Lower leg skin (tissue), 3 donors: ENCODE results near the gene SERPINE2.

Source experiments
- CTCF ChIP-seq, 3 donors: fragments of 450-650 bp; IDR thresholded peaks; one replicate each; pipeline ENCODE4 v1.5.1; 2016; ENCODE audit warnings: antibody characterized with exemption in 3 of 3, mild to moderate bottlenecking in 3 of 3, moderate library complexity in 2 of 3
- POLR2A ChIP-seq, 2 donors: fragments of 450-650 bp; IDR thresholded peaks; one replicate each; pipeline ENCODE4 v1.6.1; 2016 to 2017; ENCODE audit warnings: antibody characterized with exemption in 2 of 2, mild to moderate bottlenecking in 1 of 2, moderate library complexity in 1 of 2

GRCh38 chr2:224085811-224086210 lies 46.7 kb upstream of the SERPINE2 start:
- TF ChIP-seq CTCF (IDR thresholded peaks at IDR 0.05) (no peak), POLR2A (IDR thresholded peaks at IDR 0.05) (no peak)
